COR-L47 (cell line): ENCODE measurements around the gene NUF2.

ENCODE experiments used
- DNase-seq: peaks from one replicate; lab custom pipeline; 2025; lab: John Stamatoyannopoulos, UW

NUF2 gene

GRCh38 chr1:163401211-163401610 is 79.5 kb downstream of the NUF2 start:
- DNase-seq: no peak
